Measurements from ENCODE around the gene HSPA5. TPM values are rescaled to one million over a fixed set of nuclear protein-coding genes. Genes with fewer than 3 reads are reported as not detected.
"Not testable (repeated sequence)": the region's sequence is repeated elsewhere in the genome, so short reads cannot be mapped to it uniquely, and the experiment has no call there.

Gene HSPA5
- total RNA-seq, 1 donor from 2014 or later = 23.6 TPM

- FAIRE-seq = no peak
These were observed 40.7 kb downstream of the HSPA5 start, which contains the start of gene RABEPK for GRCh38 chr9:125200216-125201047. TSS of gene RABEPK (plus strand) at chr9:125200542. CDS start at chr9:125203014, 2,472 bp downstream.

GRCh38 chr9:125195591-125195990, 45.6 kb downstream of the HSPA5 start:
- not testable (repeated sequence) for FAIRE-seq; DNase-seq (ENCODE audit: low spot score in 2 of 2)

More at GRCh38 chr9:125200216-125201047, 40.7 kb downstream of the HSPA5 start, which contains the start of gene RABEPK:
- peak; percentile 76 to 93 for DNase-seq (ENCODE audit: low spot score in 2 of 2)

- DNase-seq (ENCODE audit: low spot score in 2 of 2); FAIRE-seq: not testable (repeated sequence)
These were observed 46.7 kb downstream of the HSPA5 start for GRCh38 chr9:125194466-125194865.

- DNase-seq (ENCODE audit: low spot score in 2 of 2) = no peak
These were observed 50.8 kb downstream of the HSPA5 start for GRCh38 chr9:125190361-125190801.

GRCh38 chr9:125189361-125190289, 51.5 kb downstream of the HSPA5 start, which contains the start of gene PPP6C:
TSS of gene PPP6C (minus strand) at chr9:125189803. CDS start at chr9:125189718, 85 bp downstream.
- FAIRE-seq (no peak), DNase-seq (ENCODE audit: low spot score in 2 of 2) (peak; percentile 95 to 97)

More at GRCh38 chr9:125190361-125190801, 50.8 kb downstream of the HSPA5 start:
- FAIRE-seq = no peak

- FAIRE-seq (no peak), DNase-seq (ENCODE audit: low spot score in 2 of 2) (no peak)
These were observed 52.2 kb downstream of the HSPA5 start for GRCh38 chr9:125189011-125189360.

Small RNA genes lying within 50 kb of the gene (small RNA-seq; reads per million reads assigned to genes)
- not detected for gene AL354710.1

Other genes starting within 250 kb of the HSPA5 start
- gene SCAI, start 97.8 kb downstream of the HSPA5 start, total RNA-seq = 50.5 TPM
- gene PPP6C, start 51.5 kb downstream of the HSPA5 start, total RNA-seq = 19.2 TPM
- 25.7 TPM for gene RABEPK, start 40.8 kb downstream of the HSPA5 start, total RNA-seq
- gene GAPVD1, start 20.5 kb upstream of the HSPA5 start, total RNA-seq = 74.2 TPM

Data from frontal cortex (tissue), 4 donors.